IPS DF 6.9 (cell line): Measurements from ENCODE around the gene HOXA1.

Source experiments
- DNase-seq: peaks from one replicate; pipeline ENCODE4 v3.0.0-alpha.2; 2013; ENCODE audit warnings: low read depth, low spot score
- H3K27ac ChIP-seq: one replicate; pipeline ENCODE4 v1.5.1; 2013; ENCODE audit warnings: low read length, control low read depth
- H3K27me3 ChIP-seq: 2 replicates; pipeline ENCODE4 v1.6.1; 2013; ENCODE audit warnings: mild to moderate bottlenecking, low read length; ENCODE audit not compliant: control insufficient read depth, insufficient read depth
- H3K36me3 ChIP-seq: 2 replicates; pipeline ENCODE4 v1.6.1; 2013; ENCODE audit warnings: low read length; ENCODE audit not compliant: control insufficient read depth, insufficient read depth
- H3K4me1 ChIP-seq: 2 replicates; pipeline ENCODE4 v1.6.1; 2013; ENCODE audit warnings: low read length; ENCODE audit not compliant: control insufficient read depth, insufficient read depth
- H3K4me3 ChIP-seq: 2 replicates; pipeline ENCODE4 v1.5.1; 2013; ENCODE audit warnings: mild to moderate bottlenecking, low read length
- H3K9me3 ChIP-seq: 2 replicates; pipeline ENCODE4 v1.6.1; 2013; ENCODE audit warnings: low read length, inconsistent platforms; ENCODE audit not compliant: control insufficient read depth, insufficient read depth
- WGBS: extraction: QIAGEN DNeasy Blood & Tissue Kit; methylation state at CpG from one replicate; pipeline ENCODE4 v1.1.7; 2013; ENCODE audit warnings: mixed read lengths, missing lambda C conversion rate; ENCODE audit not compliant: insufficient read length, insufficient coverage; 5-methylcytosine and 5-hydroxymethylcytosine counted together

The HOXA1 gene

DNA sequence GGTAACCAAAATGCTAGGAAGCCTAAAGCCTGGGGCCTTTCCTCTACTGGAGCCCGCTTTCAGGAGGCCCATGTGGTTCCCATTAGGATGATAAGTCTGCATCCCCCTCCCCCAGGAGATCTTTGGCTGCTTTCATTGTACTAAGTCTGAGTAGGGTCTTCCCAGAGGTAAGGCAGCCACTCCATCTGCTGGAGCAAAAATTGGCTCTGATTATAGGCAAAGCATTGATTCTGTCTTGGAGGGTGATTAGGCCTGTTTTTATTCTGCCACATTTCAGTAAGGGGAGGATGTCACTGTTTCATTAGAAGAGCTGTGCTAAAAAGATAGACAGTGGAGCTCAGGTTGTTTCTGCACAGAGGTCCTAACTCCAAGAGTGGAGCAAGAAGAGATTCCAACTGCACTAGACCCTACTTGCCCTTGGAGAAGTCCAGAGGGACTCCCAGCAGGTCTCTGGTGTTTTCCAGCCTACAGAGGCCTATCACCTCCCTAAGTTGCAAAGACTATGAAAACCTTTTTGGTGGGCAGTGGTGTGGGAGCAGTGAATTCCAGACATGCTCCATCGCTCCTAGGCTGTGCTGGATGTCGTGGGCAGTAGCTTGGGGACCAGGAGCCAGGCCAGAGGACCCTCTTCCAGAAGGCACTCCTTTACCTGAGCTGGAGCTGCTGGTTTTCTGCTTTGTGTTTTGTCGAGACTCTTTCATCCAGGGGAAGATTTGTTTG, 13.8 kb upstream of the HOXA1 start:
- H3K4me1 ChIP-seq, result peaks cover 6% of the 10 kb centered on the region; the same call in 1 of the 2 replicates
- H3K27ac ChIP-seq, result no peak overlapping the region
- WGBS, result no CpG with 5 or more reads among the region's 4 CpGs
- no peak for DNase-seq
- no peaks in the 10 kb centered on the region for H3K9me3 ChIP-seq
- no peaks in the 10 kb centered on the region for H3K36me3 ChIP-seq
- peaks cover 92% of the 10 kb centered on the region for H3K27me3 ChIP-seq
- no peak overlapping the region for H3K4me3 ChIP-seq

DNA sequence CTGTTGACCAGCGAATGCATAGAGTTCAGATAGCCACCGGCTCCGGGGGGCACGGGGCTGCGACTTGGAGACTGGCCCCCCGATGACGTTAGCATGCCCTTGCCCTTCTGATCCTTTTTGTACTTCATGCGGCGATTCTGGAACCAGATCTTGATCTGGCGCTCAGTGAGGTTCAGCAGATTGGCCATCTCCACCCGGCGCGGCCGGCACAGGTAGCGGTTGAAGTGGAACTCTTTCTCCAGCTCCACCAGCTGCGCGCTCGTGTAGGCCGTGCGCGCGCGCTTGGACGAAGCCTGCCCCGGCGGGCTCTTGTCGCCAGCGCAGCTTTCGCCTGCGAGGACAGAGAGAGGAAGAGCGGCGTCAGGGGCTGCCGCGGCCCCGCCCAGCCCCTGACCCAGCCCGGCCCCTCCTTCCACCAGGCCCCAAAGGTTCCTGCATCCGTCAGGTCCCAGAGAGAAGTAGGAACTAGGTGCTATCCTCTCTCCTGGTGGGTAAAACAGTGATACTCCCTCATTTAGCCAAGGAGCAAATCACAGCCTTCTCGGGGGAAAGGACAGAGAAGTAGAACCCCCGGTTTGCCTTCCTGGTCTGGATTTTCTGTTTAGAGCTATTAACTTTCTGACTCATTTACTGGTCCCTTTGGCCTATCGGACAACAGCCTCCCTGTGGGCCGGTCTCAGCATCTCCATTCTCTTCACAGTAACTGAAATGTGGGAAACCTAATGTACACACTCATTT, 12.8 kb upstream of the HOXA1 start:
- no peaks in the 10 kb centered on the region for H3K9me3 ChIP-seq
- no CpG with 5 or more reads among the region's 41 CpGs for WGBS
- H3K36me3 ChIP-seq, result no peaks in the 10 kb centered on the region
- H3K4me3 ChIP-seq, result no peak overlapping the region; the same call in 1 of the 2 replicates
- H3K4me1 ChIP-seq, result peaks cover 6% of the 10 kb centered on the region; the same call in 1 of the 2 replicates
- DNase-seq, result no peak
- peaks cover 97% of the 10 kb centered on the region for H3K27me3 ChIP-seq
- H3K27ac ChIP-seq, result no peak overlapping the region

DNA sequence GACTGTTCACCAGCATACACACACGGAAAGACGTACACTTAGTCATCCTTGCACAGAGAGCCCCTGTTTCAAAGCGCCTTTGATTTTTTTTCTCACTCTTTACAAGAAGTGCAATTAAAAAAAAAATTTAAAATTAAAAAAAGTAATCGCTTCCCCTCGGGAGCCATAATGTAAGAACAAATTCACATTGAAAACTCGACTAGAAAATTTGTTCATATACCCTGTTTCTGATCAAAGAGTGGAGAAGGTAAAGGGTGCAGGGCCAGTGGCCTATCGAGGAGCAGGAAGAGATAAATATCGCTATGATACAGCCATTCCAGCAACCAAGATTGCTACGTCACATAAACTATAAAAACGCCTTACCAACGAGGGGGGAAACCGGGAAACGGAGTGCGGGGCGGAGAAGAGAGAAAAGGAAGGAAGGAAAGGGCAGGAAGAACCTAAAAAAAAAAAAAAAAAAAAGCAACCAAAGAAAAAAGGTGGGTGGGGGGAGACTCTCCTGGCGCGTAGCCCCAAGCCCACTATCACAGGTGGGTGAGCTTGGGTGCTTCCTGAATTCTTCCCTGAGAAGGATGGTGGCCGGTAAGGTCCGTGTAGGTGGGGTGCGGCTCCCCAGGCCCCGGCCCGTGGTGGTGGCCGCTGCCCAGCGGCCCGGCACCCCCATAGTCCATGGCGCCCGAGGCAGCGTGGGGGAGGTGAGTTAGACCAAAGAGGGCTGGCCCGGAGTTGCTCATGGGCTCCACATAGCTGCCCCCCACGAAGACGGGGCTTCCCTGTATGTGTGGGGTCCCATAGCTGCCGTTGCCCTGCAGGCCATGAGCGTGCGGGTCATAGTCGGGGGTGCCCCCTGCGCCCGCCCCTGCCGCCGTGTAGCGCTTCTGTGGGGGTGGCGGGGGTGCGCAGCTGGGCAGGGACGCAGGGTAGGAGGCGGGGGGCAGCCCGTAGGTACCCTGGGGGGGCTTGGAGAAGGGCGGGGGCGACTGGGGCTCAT, 11.9 kb upstream of the HOXA1 start:
- peaks cover 7% of the 10 kb centered on the region; the same call in 1 of the 2 replicates for H3K4me1 ChIP-seq
- DNase-seq, result no peak
- H3K27me3 ChIP-seq, result peaks cover 97% of the 10 kb centered on the region
- H3K27ac ChIP-seq, result no peak overlapping the region
- WGBS, result no CpG with 5 or more reads among the region's 47 CpGs
- H3K9me3 ChIP-seq, result no peaks in the 10 kb centered on the region
- H3K4me3 ChIP-seq, result no peak overlapping the region; the same call in 1 of the 2 replicates
- no peaks in the 10 kb centered on the region for H3K36me3 ChIP-seq

DNA sequence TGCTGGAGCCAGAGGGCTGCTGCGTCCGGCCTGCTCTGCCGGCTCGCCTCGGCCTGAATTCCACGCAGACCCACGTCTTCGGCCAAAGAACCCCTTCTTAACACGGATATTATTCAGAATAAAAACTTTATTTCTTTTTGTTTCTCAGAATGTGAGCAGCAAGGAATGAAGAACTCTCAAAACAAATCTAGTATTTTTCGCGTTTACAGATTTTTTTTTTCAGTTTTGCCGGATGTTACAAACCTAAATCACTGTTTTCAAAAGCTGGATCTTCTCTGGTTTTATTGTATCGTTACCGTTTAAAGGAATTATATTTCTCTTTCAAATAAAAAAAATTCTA, 11.1 kb upstream of the HOXA1 start:
- Histone ChIP-seq H3K27ac (no peak overlapping the region), H3K27me3 (peaks cover 96% of the 10 kb centered on the region)

DNA sequence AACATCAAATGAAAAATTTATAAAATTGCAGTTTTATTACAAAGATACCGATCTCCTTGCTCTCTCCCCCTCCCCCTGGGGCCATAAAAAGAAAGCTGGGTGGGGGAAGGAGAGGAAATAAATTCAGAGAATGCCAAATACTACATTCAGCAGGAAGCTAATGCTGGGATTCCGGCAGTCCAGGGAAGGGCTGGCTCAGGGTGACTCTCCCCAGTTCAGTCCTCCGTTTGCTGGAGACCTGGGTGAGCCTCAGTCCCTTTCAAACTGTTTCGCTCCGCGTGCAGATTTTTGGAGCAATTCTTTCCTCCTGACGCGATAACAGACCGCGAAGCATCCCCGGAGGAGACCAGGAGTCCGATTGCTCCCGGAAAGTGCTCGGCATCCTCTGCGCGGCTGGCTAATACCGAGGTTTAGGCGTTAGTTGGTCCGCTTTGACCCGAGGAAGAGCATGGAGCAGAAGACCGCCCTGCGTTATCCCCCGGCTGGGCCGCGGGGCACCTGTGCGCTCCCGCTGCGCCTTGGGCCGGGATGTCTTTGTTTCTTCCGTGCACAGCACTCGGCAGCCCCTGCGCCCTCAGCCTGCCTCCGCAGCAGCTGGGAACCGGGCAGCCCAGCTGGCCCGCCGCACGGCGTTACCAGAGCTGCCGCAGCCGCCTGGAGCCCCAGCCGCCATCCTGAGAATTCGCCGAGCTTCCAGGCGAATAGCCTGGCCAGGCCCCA, 10.5 kb upstream of the HOXA1 start:
- H3K9me3 ChIP-seq, result no peaks in the 10 kb centered on the region
- peaks cover 7% of the 10 kb centered on the region; the same call in 1 of the 2 replicates for H3K4me1 ChIP-seq
- no peak overlapping the region for H3K27ac ChIP-seq
- WGBS, result no CpG with 5 or more reads among the region's 44 CpGs
- no peak overlapping the region for H3K4me3 ChIP-seq
- no peaks in the 10 kb centered on the region for H3K36me3 ChIP-seq
- H3K27me3 ChIP-seq, result peaks cover 96% of the 10 kb centered on the region
- no peak for DNase-seq

More for the DNA sequence above, 11.1 kb upstream of the HOXA1 start:
- Histone ChIP-seq H3K4me1 (peaks cover 7% of the 10 kb centered on the region; the same call in 1 of the 2 replicates), H3K4me3 (no peak overlapping the region), H3K9me3 (no peaks in the 10 kb centered on the region), H3K36me3 (no peaks in the 10 kb centered on the region)
- WGBS, result no CpG with 5 or more reads among the region's 14 CpGs
- no peak for DNase-seq

DNA sequence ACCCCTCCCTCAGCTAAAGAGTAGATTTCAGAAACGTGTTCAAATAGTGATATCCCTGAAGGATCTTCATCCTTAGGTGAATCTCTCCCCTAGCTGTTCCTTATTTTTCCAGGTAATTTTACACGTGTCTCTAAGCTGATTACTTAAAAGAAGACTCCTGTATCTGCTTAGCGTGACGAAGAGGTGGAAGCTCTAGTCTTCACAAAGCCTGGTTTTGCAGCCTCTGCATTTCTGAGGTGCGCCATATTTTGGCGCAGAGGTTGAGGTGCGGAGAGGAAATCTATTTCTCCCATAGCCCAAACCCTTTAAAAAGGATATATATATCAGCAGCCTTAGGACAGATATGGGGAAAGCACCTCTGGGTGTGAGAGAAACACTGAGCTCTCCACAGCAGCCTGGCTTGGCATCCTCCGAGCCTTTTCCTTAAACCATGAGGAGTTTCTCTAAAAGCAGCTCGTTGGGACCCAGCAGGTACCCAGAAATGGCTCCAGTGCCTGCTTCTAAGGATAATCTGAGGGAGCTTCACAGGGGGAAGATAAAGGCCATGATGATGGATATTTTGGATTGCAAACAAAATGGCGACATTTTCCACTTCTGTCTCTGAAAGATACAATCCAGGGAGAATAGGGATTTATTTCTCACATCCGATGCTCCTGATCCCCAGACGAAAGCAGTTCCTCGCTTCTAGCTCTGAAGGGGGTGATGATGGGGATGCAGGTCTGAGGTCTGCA, 9.7 kb upstream of the HOXA1 start:
- H3K27me3 ChIP-seq, result peaks cover 96% of the 10 kb centered on the region
- no CpG with 5 or more reads among the region's 13 CpGs for WGBS
- no peak overlapping the region for H3K4me3 ChIP-seq
- no peaks in the 10 kb centered on the region for H3K9me3 ChIP-seq
- H3K27ac ChIP-seq, result no peak overlapping the region
- DNase-seq, result no peak
- H3K4me1 ChIP-seq, result peaks cover 7% of the 10 kb centered on the region; the same call in 1 of the 2 replicates
- H3K36me3 ChIP-seq, result no peaks in the 10 kb centered on the region

DNA sequence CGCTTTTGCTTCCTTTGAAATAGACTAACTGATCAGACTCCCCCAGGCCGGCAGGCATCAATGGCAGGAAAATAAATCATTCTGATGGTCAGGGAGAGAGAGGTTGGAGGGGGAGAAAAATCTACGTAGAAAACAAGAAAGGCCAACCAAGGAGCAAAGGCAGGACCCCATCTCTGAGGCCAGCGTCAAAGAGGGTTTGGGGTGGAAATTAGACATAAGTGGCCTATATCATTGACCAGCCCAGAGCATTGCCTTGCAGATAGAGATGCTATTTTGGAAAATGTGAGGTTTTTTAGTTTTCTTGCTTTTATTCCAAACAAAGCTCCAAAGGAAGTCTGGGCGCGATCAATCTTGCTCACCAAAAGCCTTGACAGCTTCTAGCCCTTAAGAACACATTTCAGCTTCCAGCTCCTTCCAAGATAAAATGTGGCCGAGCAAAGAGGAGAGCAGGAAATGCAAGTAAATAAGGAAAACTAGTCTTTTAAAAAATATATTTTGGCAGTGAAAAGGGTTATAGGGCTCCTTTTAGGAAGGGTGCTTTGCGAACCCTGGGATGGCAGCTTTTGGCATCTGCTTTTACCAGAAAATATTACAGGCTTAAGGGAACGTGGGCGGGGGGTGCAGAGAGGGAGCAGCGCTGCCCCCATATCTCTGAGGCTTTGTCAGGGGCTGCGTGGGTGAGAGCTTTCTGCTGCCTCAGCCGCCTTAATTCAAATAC, 8.7 kb upstream of the HOXA1 start:
- Histone ChIP-seq H3K27ac (no peak overlapping the region), H3K27me3 (peaks cover 93% of the 10 kb centered on the region)
- WGBS, result no CpG with 5 or more reads among the region's 13 CpGs

DNA sequence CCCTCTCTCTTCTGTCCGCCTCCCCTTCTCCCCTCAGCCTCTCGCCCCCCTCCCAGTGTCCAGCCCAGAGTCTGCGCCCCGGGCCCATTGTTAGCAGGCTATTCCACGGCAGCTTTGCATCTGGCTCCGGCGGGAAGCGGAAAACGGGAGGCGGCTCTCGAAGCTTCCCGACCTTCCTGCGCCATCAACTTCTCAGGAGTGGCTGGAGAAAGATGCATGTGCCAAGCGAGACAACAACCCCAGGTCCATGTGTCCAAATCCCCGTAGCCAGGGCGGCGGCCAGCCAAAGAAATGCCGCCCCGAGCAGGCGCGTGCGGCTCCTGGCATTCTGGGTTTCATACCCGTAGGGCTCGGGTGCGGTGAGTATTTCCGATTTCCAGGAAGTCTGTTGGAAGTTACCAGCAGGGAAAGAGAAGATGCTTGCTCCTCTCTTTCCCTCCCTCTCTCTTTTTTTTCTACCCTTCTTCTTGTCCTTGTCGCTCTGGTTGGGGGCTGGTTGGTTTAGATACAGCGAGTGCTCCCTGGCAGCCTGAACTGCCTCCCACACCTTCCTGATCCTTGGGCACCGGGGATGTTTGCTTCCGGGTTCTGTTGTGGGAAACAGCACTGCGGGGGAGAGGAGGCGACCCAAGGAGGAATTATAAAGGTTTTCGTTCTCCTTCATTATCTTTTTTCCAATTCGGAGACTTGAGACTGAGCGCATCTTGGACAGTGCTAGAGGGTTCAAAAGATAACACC, 7.9 kb upstream of the HOXA1 start:
- no peaks in the 10 kb centered on the region for H3K9me3 ChIP-seq
- no peak for DNase-seq
- no peak overlapping the region for H3K27ac ChIP-seq
- no CpG with 5 or more reads among the region's 35 CpGs for WGBS
- H3K4me3 ChIP-seq, result no peak overlapping the region
- H3K27me3 ChIP-seq, result peaks cover 93% of the 10 kb centered on the region
- no peaks in the 10 kb centered on the region for H3K36me3 ChIP-seq
- H3K4me1 ChIP-seq, result peaks cover 7% of the 10 kb centered on the region; the same call in 1 of the 2 replicates

More for the DNA sequence above, 8.7 kb upstream of the HOXA1 start:
- Histone ChIP-seq H3K4me3 (no peak overlapping the region), H3K9me3 (no peaks in the 10 kb centered on the region), H3K4me1 (peaks cover 7% of the 10 kb centered on the region; the same call in 1 of the 2 replicates), H3K36me3 (no peaks in the 10 kb centered on the region)
- DNase-seq, result no peak
